HepG2 (cell line): ENCODE data around the gene RPE65. TPM values are rescaled to one million over a fixed set of nuclear protein-coding genes. Genes with fewer than 3 reads are reported as not detected.

Source experiments
- CHCHD3 ChIP-seq: sonication (generic); formaldehyde crosslinking; IDR thresholded peaks from 2 replicates; pipeline ENCODE4 v1.8.0; 2022; ENCODE audit warnings: mild to moderate bottlenecking, missing genetic modification reagents, moderate library complexity
- CREB1 ChIP-seq, 2 experiments: fragments of 450-650 bp in 1 of 2; IDR thresholded peaks; 2 replicates each; pipeline ENCODE4 v1.6.1; 2016 to 2017; ENCODE audit warnings: control low read depth in 1 of 2, mild to moderate bottlenecking in 1 of 2, missing compliant biosample characterization in 1 of 2, missing genetic modification characterization in 1 of 2
- EP300 ChIP-seq, 3 experiments: sonication (generic) in 1 of 3; formaldehyde crosslinking in 1 of 3; IDR thresholded peaks; 2 replicates each; pipeline versions ENCODE4 v1.5.1 to v1.6.1; 2011 to 2020; ENCODE audit warnings: low read depth in 2 of 3, low read length in 2 of 3, borderline replicate concordance in 1 of 3, improper control_type of control experiment in 1 of 3, mild to moderate bottlenecking in 1 of 3, missing genetic modification reagents in 1 of 3, moderate library complexity in 1 of 3
- HDAC1 ChIP-seq: sonication (generic); formaldehyde crosslinking; IDR thresholded peaks from 2 replicates; pipeline ENCODE4 v1.5.1; 2020; ENCODE audit warnings: mild to moderate bottlenecking, missing genetic modification reagents
- IKZF1 ChIP-seq: fragments of 450-650 bp; IDR thresholded peaks from 2 replicates; pipeline ENCODE4 v1.7.1; 2016
- JUND ChIP-seq: sonication (generic); formaldehyde crosslinking; IDR thresholded peaks from 2 replicates; pipeline ENCODE4 v1.8.0; 2022; ENCODE audit warnings: mild to moderate bottlenecking, missing genetic modification reagents
- MIER3 ChIP-seq: IDR thresholded peaks from 2 replicates; pipeline ENCODE4 v1.6.1; 2016; ENCODE audit warnings: missing compliant biosample characterization, borderline replicate concordance
- NFATC3 ChIP-seq: sonication (generic); formaldehyde crosslinking; IDR thresholded peaks from 2 replicates; pipeline ENCODE4 v1.5.1; 2020; ENCODE audit warnings: mild to moderate bottlenecking, missing genetic modification reagents
- RBFOX2 ChIP-seq: fragments of 200-400 bp; formaldehyde crosslinking; IDR thresholded peaks from 2 replicates; pipeline ENCODE4 v1.6.1; 2017; ENCODE audit warnings: low read depth, mild to moderate bottlenecking, low read length
- SMAD1 ChIP-seq: sonication (generic); formaldehyde crosslinking; IDR thresholded peaks from 2 replicates; pipeline ENCODE4 v1.4.0; 2020; ENCODE audit warnings: missing genetic modification reagents, low read depth, mild to moderate bottlenecking, borderline replicate concordance
- SNAI1 ChIP-seq: sonication (generic); formaldehyde crosslinking; IDR thresholded peaks from 2 replicates; pipeline ENCODE4 v1.5.0; 2020; ENCODE audit warnings: mild to moderate bottlenecking, missing genetic modification reagents, borderline replicate concordance
- SOX13 ChIP-seq, 3 experiments: fragments of 450-650 bp in 1 of 3; sonication (generic) in 1 of 3; formaldehyde crosslinking in 1 of 3; IDR thresholded peaks in 2 of 3; conservative IDR thresholded peaks in 1 of 3; 2 replicates each; pipeline versions ENCODE4 v1.5.0 to v1.6.1; 2016 to 2020; ENCODE audit warnings: antibody characterized with exemption in 1 of 3, mild to moderate bottlenecking in 1 of 3, missing compliant biosample characterization in 1 of 3, missing genetic modification reagents in 1 of 3, moderate library complexity in 1 of 3
- TP53 ChIP-seq: sonication (generic); formaldehyde crosslinking; conservative IDR thresholded peaks from 2 replicates; pipeline ENCODE4 v1.4.0; 2020; ENCODE audit warnings: missing genetic modification reagents
- ZIK1 ChIP-seq: sonication (generic); formaldehyde crosslinking; IDR thresholded peaks from 2 replicates; pipeline ENCODE4 v1.5.0; 2020; ENCODE audit warnings: mild to moderate bottlenecking, low read depth, missing genetic modification reagents, borderline replicate concordance
- ZNF567 ChIP-seq: sonication (generic); formaldehyde crosslinking; IDR thresholded peaks from 2 replicates; pipeline ENCODE4 v1.8.1; 2023; ENCODE audit warnings: mild to moderate bottlenecking, missing genetic modification reagents, borderline replicate concordance
- ZNF570 ChIP-seq: sonication (generic); formaldehyde crosslinking; IDR thresholded peaks from 2 replicates; pipeline ENCODE4 v1.4.0; 2020; ENCODE audit warnings: mild to moderate bottlenecking, missing genetic modification reagents, borderline replicate concordance
- ZNF713 ChIP-seq: sonication (generic); formaldehyde crosslinking; IDR thresholded peaks from 2 replicates; pipeline ENCODE4 v1.4.0; 2020; ENCODE audit warnings: mild to moderate bottlenecking, missing genetic modification reagents
- polyA plus RNA-seq, 8 experiments: library from polyadenylated mRNA; depleted of rRNA in 3 of 8; stranded (reverse) in 7 of 8; unstranded in 1 of 8; fragments of >200 nt; fragmentation: Illumina TruSeq in 4 of 8; extraction: Trizol in 4 of 8; gene quantifications; 2 replicates each; pipeline versions ENCODE4 v1.2.1 to v1.2.3, GENCODE V29; 2011 to 2016; ENCODE audit warnings: low read depth in 4 of 8, missing spikeins in 1 of 8, mixed read lengths in 1 of 8; ENCODE audit not compliant: insufficient read depth in 1 of 8
- total RNA-seq, 5 experiments: library from RNA; depleted of rRNA; stranded (reverse); fragments of >200 nt; fragmentation: Illumina TruSeq; extraction: Trizol; gene quantifications; 2 replicates each; pipeline ENCODE4 v1.2.3, GENCODE V29; 2016; ENCODE audit warnings: low read depth in 1 of 5
- TF ChIP-seq, protein P1 (sequence below): fragments of 450-650 bp; IDR thresholded peaks from 2 replicates; pipeline ENCODE4 v1.6.1; 2017
- TF ChIP-seq, protein P2 (sequence below): sonication (generic); formaldehyde crosslinking; IDR thresholded peaks from 2 replicates; pipeline ENCODE4 v1.4.0; 2020; ENCODE audit warnings: mild to moderate bottlenecking, low read depth, missing genetic modification reagents
- TF ChIP-seq, protein P3 (sequence below): sonication (generic); formaldehyde crosslinking; IDR thresholded peaks from 2 replicates; pipeline ENCODE4 v1.4.0; 2020; ENCODE audit warnings: missing genetic modification reagents, low read depth, mild to moderate bottlenecking, borderline replicate concordance
- TF ChIP-seq, protein P4 (sequence below): sonication (generic); formaldehyde crosslinking; IDR thresholded peaks from 2 replicates; pipeline ENCODE4 v1.4.0; 2020; ENCODE audit warnings: missing genetic modification reagents

The RPE65 gene
- total and polyA plus RNA-seq, 2 of the 13 experiments (the other 11 are each of a cell fraction or from before 2014, with no cell fraction given), result not detected

DNA sequence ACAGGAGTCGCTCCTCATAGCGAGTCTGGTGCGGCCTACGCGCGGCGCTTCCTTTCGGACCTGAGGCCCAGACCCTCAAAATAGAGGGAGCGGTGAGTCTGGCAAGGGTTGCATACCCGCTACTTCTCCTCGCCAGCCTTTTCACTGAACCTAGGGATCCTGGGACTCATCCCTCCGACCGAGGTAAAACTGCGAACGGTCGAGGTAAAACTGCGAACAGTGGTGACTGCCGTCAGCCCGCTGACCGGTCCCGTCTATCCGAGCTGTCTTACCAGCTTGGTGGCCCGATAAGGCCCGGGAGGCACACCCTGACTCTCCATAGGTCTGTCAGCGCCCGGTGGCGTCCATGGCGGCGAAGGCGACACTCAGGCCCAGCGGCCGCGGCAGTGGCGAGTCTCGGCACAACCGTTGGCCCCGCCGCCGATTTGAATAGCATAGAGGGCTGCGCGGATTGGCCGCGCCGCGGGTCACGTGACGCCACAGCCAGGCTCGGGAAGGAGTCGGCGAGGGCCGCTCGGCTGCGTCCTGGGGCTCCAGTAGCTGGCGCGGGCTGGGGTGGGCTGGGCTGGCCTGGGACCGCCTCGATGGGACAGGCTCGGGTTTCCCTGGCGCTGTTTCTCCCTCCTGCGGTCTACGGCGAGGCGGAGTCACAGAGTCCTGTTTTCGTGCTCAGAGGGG, 47.1 kb upstream of the RPE65 start, which contains the start of gene DEPDC1 (continued):
- TF ChIP-seq, protein P1, sequence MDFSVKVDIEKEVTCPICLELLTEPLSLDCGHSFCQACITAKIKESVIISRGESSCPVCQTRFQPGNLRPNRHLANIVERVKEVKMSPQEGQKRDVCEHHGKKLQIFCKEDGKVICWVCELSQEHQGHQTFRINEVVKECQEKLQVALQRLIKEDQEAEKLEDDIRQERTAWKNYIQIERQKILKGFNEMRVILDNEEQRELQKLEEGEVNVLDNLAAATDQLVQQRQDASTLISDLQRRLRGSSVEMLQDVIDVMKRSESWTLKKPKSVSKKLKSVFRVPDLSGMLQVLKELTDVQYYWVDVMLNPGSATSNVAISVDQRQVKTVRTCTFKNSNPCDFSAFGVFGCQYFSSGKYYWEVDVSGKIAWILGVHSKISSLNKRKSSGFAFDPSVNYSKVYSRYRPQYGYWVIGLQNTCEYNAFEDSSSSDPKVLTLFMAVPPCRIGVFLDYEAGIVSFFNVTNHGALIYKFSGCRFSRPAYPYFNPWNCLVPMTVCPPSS, result no peak
- TF ChIP-seq JUND (CRISPR knock-in tag), result no peak
- TF ChIP-seq EP300 (IDR thresholded peaks at IDR 0.05; ENCODE audit: low read depth in 2 of 2, low read length in 2 of 2), result no peak
- TF ChIP-seq EP300 (CRISPR knock-in tag; IDR thresholded peaks at IDR 0.05; ENCODE audit: borderline replicate concordance), result no peak
- TF ChIP-seq IKZF1, result no peak
- TF ChIP-seq MIER3 (CRISPR knock-in tag), result no peak
- no peak for TF ChIP-seq NFATC3 (CRISPR knock-in tag)
- TF ChIP-seq TP53 (CRISPR knock-in tag), result no peak
- no peak for TF ChIP-seq ZNF713 (CRISPR knock-in tag)
- no peak; the same call in 1 of the 2 replicates for TF ChIP-seq ZIK1 (CRISPR knock-in tag)
- no peak for TF ChIP-seq SOX13 (IDR thresholded peaks at IDR 0.05)
- no peak for TF ChIP-seq SOX13 (CRISPR knock-in tag; conservative IDR thresholded peaks at IDR 0.05 in 1 of 2, IDR thresholded peaks at IDR 0.05 in 1 of 2)
- TF ChIP-seq, protein P2, sequence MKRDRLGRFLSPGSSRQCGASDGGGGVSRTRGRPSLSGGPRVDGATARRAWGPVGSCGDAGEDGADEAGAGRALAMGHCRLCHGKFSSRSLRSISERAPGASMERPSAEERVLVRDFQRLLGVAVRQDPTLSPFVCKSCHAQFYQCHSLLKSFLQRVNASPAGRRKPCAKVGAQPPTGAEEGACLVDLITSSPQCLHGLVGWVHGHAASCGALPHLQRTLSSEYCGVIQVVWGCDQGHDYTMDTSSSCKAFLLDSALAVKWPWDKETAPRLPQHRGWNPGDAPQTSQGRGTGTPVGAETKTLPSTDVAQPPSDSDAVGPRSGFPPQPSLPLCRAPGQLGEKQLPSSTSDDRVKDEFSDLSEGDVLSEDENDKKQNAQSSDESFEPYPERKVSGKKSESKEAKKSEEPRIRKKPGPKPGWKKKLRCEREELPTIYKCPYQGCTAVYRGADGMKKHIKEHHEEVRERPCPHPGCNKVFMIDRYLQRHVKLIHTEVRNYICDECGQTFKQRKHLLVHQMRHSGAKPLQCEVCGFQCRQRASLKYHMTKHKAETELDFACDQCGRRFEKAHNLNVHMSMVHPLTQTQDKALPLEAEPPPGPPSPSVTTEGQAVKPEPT (CRISPR knock-in tag), result 0 out of 2 replicates have a peak, but pooled peaks have one; percentile 64
- peak; percentile 71; the same call in 1 of the 2 replicates for TF ChIP-seq SNAI1 (CRISPR knock-in tag)
- peak; percentile 100 for TF ChIP-seq HDAC1
- TF ChIP-seq RBFOX2, result peak; percentile 83
- peak; percentile 81; the same call in 1 of the 2 replicates for TF ChIP-seq CHCHD3 (CRISPR knock-in tag)
- TF ChIP-seq CREB1 (IDR thresholded peaks at IDR 0.05), result peak; percentile 57
- TF ChIP-seq CREB1 (CRISPR knock-in tag; IDR thresholded peaks at IDR 0.05), result no peak
- TF ChIP-seq, protein P3, sequence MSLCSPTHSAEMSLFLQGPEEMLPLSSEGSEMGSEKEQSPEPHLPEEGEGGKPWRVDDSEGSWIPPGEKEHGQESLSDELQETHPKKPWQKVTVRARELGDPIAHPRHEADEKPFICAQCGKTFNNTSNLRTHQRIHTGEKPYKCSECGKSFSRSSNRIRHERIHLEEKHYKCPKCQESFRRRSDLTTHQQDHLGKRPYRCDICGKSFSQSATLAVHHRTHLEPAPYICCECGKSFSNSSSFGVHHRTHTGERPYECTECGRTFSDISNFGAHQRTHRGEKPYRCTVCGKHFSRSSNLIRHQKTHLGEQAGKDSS (CRISPR knock-in tag), result peak; percentile 78
- TF ChIP-seq SMAD1, result no peak
- TF ChIP-seq ZNF570, result no peak
- no peak for TF ChIP-seq ZNF567 (CRISPR knock-in tag)
- TF ChIP-seq, protein P4, sequence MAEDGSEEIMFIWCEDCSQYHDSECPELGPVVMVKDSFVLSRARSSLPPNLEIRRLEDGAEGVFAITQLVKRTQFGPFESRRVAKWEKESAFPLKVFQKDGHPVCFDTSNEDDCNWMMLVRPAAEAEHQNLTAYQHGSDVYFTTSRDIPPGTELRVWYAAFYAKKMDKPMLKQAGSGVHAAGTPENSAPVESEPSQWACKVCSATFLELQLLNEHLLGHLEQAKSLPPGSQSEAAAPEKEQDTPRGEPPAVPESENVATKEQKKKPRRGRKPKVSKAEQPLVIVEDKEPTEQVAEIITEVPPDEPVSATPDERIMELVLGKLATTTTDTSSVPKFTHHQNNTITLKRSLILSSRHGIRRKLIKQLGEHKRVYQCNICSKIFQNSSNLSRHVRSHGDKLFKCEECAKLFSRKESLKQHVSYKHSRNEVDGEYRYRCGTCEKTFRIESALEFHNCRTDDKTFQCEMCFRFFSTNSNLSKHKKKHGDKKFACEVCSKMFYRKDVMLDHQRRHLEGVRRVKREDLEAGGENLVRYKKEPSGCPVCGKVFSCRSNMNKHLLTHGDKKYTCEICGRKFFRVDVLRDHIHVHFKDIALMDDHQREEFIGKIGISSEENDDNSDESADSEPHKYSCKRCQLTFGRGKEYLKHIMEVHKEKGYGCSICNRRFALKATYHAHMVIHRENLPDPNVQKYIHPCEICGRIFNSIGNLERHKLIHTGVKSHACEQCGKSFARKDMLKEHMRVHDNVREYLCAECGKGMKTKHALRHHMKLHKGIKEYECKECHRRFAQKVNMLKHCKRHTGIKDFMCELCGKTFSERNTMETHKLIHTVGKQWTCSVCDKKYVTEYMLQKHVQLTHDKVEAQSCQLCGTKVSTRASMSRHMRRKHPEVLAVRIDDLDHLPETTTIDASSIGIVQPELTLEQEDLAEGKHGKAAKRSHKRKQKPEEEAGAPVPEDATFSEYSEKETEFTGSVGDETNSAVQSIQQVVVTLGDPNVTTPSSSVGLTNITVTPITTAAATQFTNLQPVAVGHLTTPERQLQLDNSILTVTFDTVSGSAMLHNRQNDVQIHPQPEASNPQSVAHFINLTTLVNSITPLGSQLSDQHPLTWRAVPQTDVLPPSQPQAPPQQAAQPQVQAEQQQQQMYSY (CRISPR knock-in tag), result no peak
